B cell (primary cell): ENCODE results near the gene MPPED2. TPM values are rescaled to one million over a fixed set of nuclear protein-coding genes. Genes with fewer than 3 reads are reported as not detected.

ENCODE experiments used
- ATAC-seq: fragments of 200-7000 bp; cut with Tn5 transposase; one replicate; pipeline ENCODE4 v1.10.0; 2021; ENCODE audit warnings: low read depth, mild to moderate bottlenecking, moderate number of reproducible peaks, moderate library complexity
- CTCF ChIA-PET: fragments of 350-600 bp; sonication (Branson Sonifier 250); formaldehyde crosslinking; loops from one replicate; lab custom pipeline; 2021; ENCODE audit warnings: antibody characterized with exemption, inconsistent platforms; lab: Charles Lee
- POLR2A ChIA-PET: fragments of 350-600 bp; sonication (Branson Sonifier 250); formaldehyde crosslinking; loops from one replicate; lab custom pipeline; 2021; ENCODE audit warnings: antibody characterized with exemption; lab: Charles Lee
- DNase-seq: peaks from one replicate; pipeline ENCODE4 v3.0.0; 2013
- H2AFZ ChIP-seq: 2 replicates; pipeline ENCODE4 v1.6.1; 2012; ENCODE audit warnings: mild to moderate bottlenecking, low read depth, low read length; ENCODE audit not compliant: insufficient read depth, poor library complexity, severe bottlenecking
- H3K27ac ChIP-seq, 2 donors: 1 replicate in 1 of 2; 2 replicates in 1 of 2; pipeline ENCODE4 v1.5.1; 2012 to 2013; ENCODE audit warnings: low read length in 2 of 2, mild to moderate bottlenecking in 2 of 2, moderate library complexity in 1 of 2
- H3K27me3 ChIP-seq, 4 experiments: fragments of 200-600 bp in 1 of 4; sonication (generic) in 1 of 4; replicated peaks in 1 of 4; 1 replicate in 2 of 4; 2 replicates in 2 of 4; pipeline versions ENCODE4 v1.6.1 to v1.7.0; 2013 to 2016; ENCODE audit warnings: low read length in 3 of 4, mild to moderate bottlenecking in 2 of 4, mixed read lengths in 1 of 4, moderate library complexity in 1 of 4; ENCODE audit not compliant: insufficient read depth in 4 of 4, control insufficient read depth in 3 of 4; ENCODE audit errors: control extremely low read depth in 1 of 4
- H3K36me3 ChIP-seq, 2 experiments: replicated peaks in 1 of 2; 1 replicate in 1 of 2; 2 replicates in 1 of 2; pipeline versions ENCODE4 v1.6.1 to v1.7.1; 2013; ENCODE audit warnings: low read length in 1 of 2; ENCODE audit not compliant: insufficient read depth in 2 of 2, control insufficient read depth in 1 of 2; ENCODE audit errors: control extremely low read depth in 1 of 2, extremely low read depth in 1 of 2
- H3K4me1 ChIP-seq, 2 donors: fragments of 200-600 bp in 1 of 2; sonication (generic) in 1 of 2; 1 replicate in 1 of 2; 2 replicates in 1 of 2; pipeline versions ENCODE4 v1.5.1 to v1.6.1; 2013 to 2017; ENCODE audit warnings: low read length in 2 of 2; ENCODE audit not compliant: control insufficient read depth in 2 of 2, insufficient read depth in 2 of 2
- H3K4me2 ChIP-seq: replicated peaks from 2 replicates; pipeline ENCODE3; 2012; ENCODE audit warnings: mild to moderate bottlenecking, low read depth, low read length; ENCODE audit not compliant: poor library complexity, severe bottlenecking
- H3K4me3 ChIP-seq, 5 experiments: fragments of 200-600 bp in 1 of 5; sonication (generic) in 1 of 5; 1 replicate in 3 of 5; 2 replicates in 2 of 5; pipeline versions ENCODE4 v1.5.1 to v1.7.0; 2011 to 2016; ENCODE audit warnings: low read length in 4 of 5, mild to moderate bottlenecking in 4 of 5, low read depth in 2 of 5, control low read depth in 1 of 5, moderate library complexity in 1 of 5; ENCODE audit not compliant: insufficient read depth in 1 of 5; ENCODE audit errors: control extremely low read depth in 1 of 5, extremely low read depth in 1 of 5
- H3K79me2 ChIP-seq: fragments of 200-600 bp; sonication (generic); one replicate; pipeline ENCODE4 v1.6.0; 2016; ENCODE audit warnings: low read length; ENCODE audit not compliant: control insufficient read depth, insufficient read depth
- H3K9ac ChIP-seq: fragments of 200-600 bp; sonication (generic); 2 replicates; pipeline ENCODE4 v1.6.1; 2017; ENCODE audit warnings: mild to moderate bottlenecking, low read length, moderate library complexity
- H3K9me3 ChIP-seq, 3 donors: one replicate each; pipeline versions ENCODE4 v1.6.1 to v1.7.1; 2013; ENCODE audit warnings: low read length in 2 of 3; ENCODE audit not compliant: control insufficient read depth in 2 of 3, insufficient read depth in 1 of 3; ENCODE audit errors: control extremely low read depth in 1 of 3
- H4K20me1 ChIP-seq: 2 replicates; pipeline ENCODE4 v1.6.0; 2012; ENCODE audit warnings: mild to moderate bottlenecking, low read length; ENCODE audit not compliant: insufficient read depth, control insufficient read depth, poor library complexity, severe bottlenecking
- H3K27ac Mint-ChIP-seq: one replicate; pipeline ENCODE4 v1.8.0; 2021; ENCODE audit warnings: mixed read lengths
- H3K27me3 Mint-ChIP-seq: one replicate; pipeline ENCODE4 v1.8.0; 2021; ENCODE audit warnings: mixed read lengths
- H3K4me1 Mint-ChIP-seq: one replicate; pipeline ENCODE4 v1.8.0; 2021; ENCODE audit warnings: mixed read lengths
- H3K4me3 Mint-ChIP-seq: one replicate; pipeline ENCODE4 v1.8.0; 2021; ENCODE audit warnings: mixed read lengths
- H3K9me3 Mint-ChIP-seq: one replicate; pipeline ENCODE4 v1.8.0; 2022; ENCODE audit warnings: mixed read lengths; ENCODE audit not compliant: insufficient read depth
- CTCF ChIP-seq: fragments of 200-600 bp; IDR thresholded peaks from one replicate; pipeline ENCODE4 v1.8.0; 2022; ENCODE audit warnings: antibody characterized with exemption, mild to moderate bottlenecking
- EZH2 ChIP-seq: IDR thresholded peaks from 2 replicates; pipeline ENCODE4 v1.6.1; 2012; ENCODE audit warnings: borderline replicate concordance, low read depth, mild to moderate bottlenecking, moderate library complexity, low read length; ENCODE audit not compliant: insufficient read depth, poor library complexity, severe bottlenecking
- WGBS: methylation state at CpG from one replicate; pipeline ENCODE4 v1.1.5; 2013; ENCODE audit warnings: missing lambda C conversion rate; ENCODE audit not compliant: insufficient coverage; 5-methylcytosine and 5-hydroxymethylcytosine counted together
- intact Hi-C: fragments of 100-400 bp; cut with micrococcal nuclease; formaldehyde crosslinking; loops from one replicate; pipeline ENCODE4 v1.10.0; 2022
- polyA plus RNA-seq: library from polyadenylated mRNA; depleted of rRNA; stranded (reverse); fragments of >200 nt; gene quantifications from 2 replicates; pipeline ENCODE4 v1.2.3, GENCODE V29; 2012
- total RNA-seq, 2 donors: library from RNA; stranded (reverse); fragments of 120-200 nt in 1 of 2; gene quantifications; 1 replicate in 1 of 2; 2 replicates in 1 of 2; pipeline versions ENCODE4 v1.2.3 to v1.2.4, GENCODE V29; 2013 to 2022

The MPPED2 gene
- total and polyA plus RNA-seq, 2 donors (not counting 1 experiment from before 2014, with no cell fraction given), result 0.70 to 1.1 TPM

GRCh38 chr11:30543066-30543465 is 43.1 kb downstream of the MPPED2 start:
- no peak for TF ChIP-seq EZH2
- TF ChIP-seq CTCF, result no peak
- no peak overlapping the region for H3K9ac ChIP-seq
- no peak for DNase-seq
- Mint-ChIP-seq H3K4me1 (no peaks in the 10 kb centered on the region), H3K4me3 (no peak overlapping the region), H3K27me3 (no peaks in the 10 kb centered on the region), H3K27ac (no peak overlapping the region), H3K9me3 (no peaks in the 10 kb centered on the region)
- POLR2A ChIA-PET, result no interaction called here
- no peaks in the 10 kb centered on the region for H3K4me1 ChIP-seq
- intact Hi-C loops, result no loop called here
- H4K20me1 ChIP-seq, result no peaks in the 10 kb centered on the region
- no peaks in the 10 kb centered on the region for H3K27me3 ChIP-seq
- CTCF ChIA-PET, result no interaction called here
- H3K27ac ChIP-seq, result no peak overlapping the region
- no CpG with 5 or more reads among the region's 1 CpG for WGBS
- no peaks in the 10 kb centered on the region for H3K9me3 ChIP-seq
- H3K4me2 ChIP-seq, result no peak overlapping the region
- ATAC-seq, result no peak
- H3K79me2 ChIP-seq, result no peaks in the 10 kb centered on the region
- H2AFZ ChIP-seq, result no peak overlapping the region
- H3K4me3 ChIP-seq, result no peak overlapping the region
- no peaks in the 10 kb centered on the region for H3K36me3 ChIP-seq

DNA sequence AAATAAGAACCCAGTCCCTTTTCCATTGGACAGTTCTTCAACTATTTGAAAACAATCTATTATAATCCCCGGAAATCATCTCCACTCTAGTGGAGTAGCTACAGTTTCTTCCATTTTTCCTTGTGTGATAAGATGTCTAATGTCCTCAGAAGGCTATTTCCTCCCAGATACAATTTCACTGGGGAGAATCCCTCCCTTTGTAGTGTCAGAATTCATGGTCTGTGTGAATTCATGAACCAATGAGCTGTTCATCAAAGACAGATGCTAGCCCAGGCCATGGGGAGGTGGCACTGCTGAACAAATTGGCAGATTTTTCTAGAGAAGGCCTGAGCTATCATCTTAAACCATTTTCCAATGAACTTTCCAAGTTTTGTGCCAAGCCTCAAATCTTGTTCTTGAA is 45.4 kb downstream of the MPPED2 start:
- Histone ChIP-seq H4K20me1 (no peaks in the 10 kb centered on the region), H3K9ac (no peak overlapping the region), H3K4me3 (no peak overlapping the region), H2AFZ (no peak overlapping the region), H3K79me2 (no peaks in the 10 kb centered on the region), H3K4me1 (no peaks in the 10 kb centered on the region), H3K4me2 (no peak overlapping the region), H3K9me3 (no peaks in the 10 kb centered on the region), H3K27me3 (no peaks in the 10 kb centered on the region), H3K27ac (no peak overlapping the region), H3K36me3 (no peaks in the 10 kb centered on the region)
- ChIA-PET POLR2A (no interaction called here), CTCF (no interaction called here)
- H3K9me3 Mint-ChIP-seq, result no peaks in the 10 kb centered on the region
- DNase-seq (no peak), ATAC-seq (no peak)
- no peak overlapping the region for H3K27ac Mint-ChIP-seq
- TF ChIP-seq EZH2 (no peak), CTCF (no peak)
- no peaks in the 10 kb centered on the region for H3K27me3 Mint-ChIP-seq
- intact Hi-C loops, result no loop called here
- WGBS, result no CpG with 5 or more reads among the region's 1 CpG
- no peaks in the 10 kb centered on the region for H3K4me1 Mint-ChIP-seq
- H3K4me3 Mint-ChIP-seq, result no peak overlapping the region
